COLO829 (cell line): Measurements from ENCODE around the gene AP2A2.

ENCODE experiments used
- DNase-seq: peaks from one replicate; pipeline ENCODE4 v3.0.0; 2012; ENCODE audit warnings: low spot score

Gene AP2A2

GRCh38 chr11:996681-997080 lies 71.0 kb downstream of the AP2A2 start:
- DNase-seq: no peak

GRCh38 chr11:997907-998306 lies 72.2 kb downstream of the AP2A2 start:
- DNase-seq: no peak

- DNase-seq: no peak
Measured at GRCh38 chr11:999009-999408, 73.3 kb downstream of the AP2A2 start.

- no peak for DNase-seq
Measured at GRCh38 chr11:1000357-1001278, 74.9 kb downstream of the AP2A2 start.

GRCh38 chr11:1001617-1002405 lies 76.1 kb downstream of the AP2A2 start:
- no peak for DNase-seq

- no peak for DNase-seq
Measured at GRCh38 chr11:1002406-1002984, 76.8 kb downstream of the AP2A2 start.

- DNase-seq: no peak
Measured at GRCh38 chr11:1003159-1003558, 77.5 kb downstream of the AP2A2 start.

GRCh38 chr11:1005928-1006327 lies 80.3 kb downstream of the AP2A2 start:
- DNase-seq: no peak

- DNase-seq: no peak
Measured at GRCh38 chr11:1006762-1007161, 81.1 kb downstream of the AP2A2 start.

- DNase-seq: no peak
Measured at GRCh38 chr11:1007279-1007678, 81.6 kb downstream of the AP2A2 start.

GRCh38 chr11:1008001-1008802 lies 82.5 kb downstream of the AP2A2 start:
- DNase-seq: no peak

- DNase-seq: no peak
Measured at GRCh38 chr11:1008803-1009145, 83.1 kb downstream of the AP2A2 start.

GRCh38 chr11:1009371-1009770 lies 83.7 kb downstream of the AP2A2 start:
- DNase-seq: no peak

- no peak for DNase-seq
Measured at GRCh38 chr11:1009991-1010390, 84.3 kb downstream of the AP2A2 start.

- no peak for DNase-seq
Measured at GRCh38 chr11:1010551-1011319, 85.1 kb downstream of the AP2A2 start.

- DNase-seq: no peak
Measured at GRCh38 chr11:1011320-1011698, 85.6 kb downstream of the AP2A2 start.

GRCh38 chr11:1012291-1012690 lies 86.6 kb downstream of the AP2A2 start:
- DNase-seq: no peak

GRCh38 chr11:1012740-1013630 lies 87.3 kb downstream of the AP2A2 start:
- DNase-seq: no peak

GRCh38 chr11:1013631-1013935 lies 87.9 kb downstream of the AP2A2 start:
- DNase-seq: no peak

GRCh38 chr11:1014276-1014675 lies 88.6 kb downstream of the AP2A2 start:
- no peak for DNase-seq

- DNase-seq: no peak
Measured at GRCh38 chr11:1015064-1015463, 89.4 kb downstream of the AP2A2 start.
